ENCODE measurements around the gene ATP13A5.

ATP13A5 gene

GRCh38 chr3:193261970-193262369 is 116.6 kb downstream of the ATP13A5 start:
- no peaks in the 10 kb centered on the region for H3K27me3 ChIP-seq (ENCODE audit: control insufficient read depth, low read length)
- H3K4me2 ChIP-seq (ENCODE audit: low read length), result no peak overlapping the region
- H3F3A ChIP-seq (ENCODE audit: control insufficient read depth, insufficient read depth), result no peaks in the 10 kb centered on the region
- no peaks in the 10 kb centered on the region for H4K20me1 ChIP-seq (ENCODE audit: control insufficient read depth, insufficient read depth, low read depth, low read length)
- H3K9me3 ChIP-seq (ENCODE audit: control insufficient read depth, insufficient read depth, low read length), result no peaks in the 10 kb centered on the region
- no peaks in the 10 kb centered on the region for H3K4me1 ChIP-seq (ENCODE audit: control insufficient read depth, low read length)
- no peaks in the 10 kb centered on the region for H3K79me2 ChIP-seq (ENCODE audit: control insufficient read depth, low read length)
- H3K27ac ChIP-seq (ENCODE audit: low read depth, low read length), result no peak overlapping the region
- no peak overlapping the region for H3K4me3 ChIP-seq (ENCODE audit: low read length)
- no peaks in the 10 kb centered on the region for H3K36me3 ChIP-seq (ENCODE audit: control insufficient read depth, low read length)
- H3K9me2 ChIP-seq (replicated peaks; ENCODE audit: control insufficient read depth, low read length), result no peaks in the 10 kb centered on the region
- TF ChIP-seq CTCF (IDR thresholded peaks at IDR 0.05; ENCODE audit: low read depth, low read length, poor library complexity, severe bottlenecking), result no peak
- TF ChIP-seq EZH2phosphoT487 (IDR thresholded peaks at IDR 0.05; ENCODE audit: borderline replicate concordance, low read length), result no peak

GRCh38 chr3:193253986-193254660 is 124.4 kb downstream of the ATP13A5 start:
- Histone ChIP-seq H3K79me2 (ENCODE audit: control insufficient read depth, low read length) (no peaks in the 10 kb centered on the region), H4K20me1 (ENCODE audit: control insufficient read depth, insufficient read depth, low read depth, low read length) (no peaks in the 10 kb centered on the region), H3K9me3 (ENCODE audit: control insufficient read depth, insufficient read depth, low read length) (no peaks in the 10 kb centered on the region), H3F3A (ENCODE audit: control insufficient read depth, insufficient read depth) (no peaks in the 10 kb centered on the region), H3K4me1 (ENCODE audit: control insufficient read depth, low read length) (no peaks in the 10 kb centered on the region), H3K4me2 (ENCODE audit: low read length) (no peak overlapping the region), H3K36me3 (ENCODE audit: control insufficient read depth, low read length) (no peaks in the 10 kb centered on the region), H3K27ac (ENCODE audit: low read depth, low read length) (no peak overlapping the region), H3K9me2 (replicated peaks; ENCODE audit: control insufficient read depth, low read length) (no peaks in the 10 kb centered on the region), H3K27me3 (ENCODE audit: control insufficient read depth, low read length) (no peaks in the 10 kb centered on the region), H3K4me3 (ENCODE audit: low read length) (no peak overlapping the region)
- TF ChIP-seq EZH2phosphoT487 (IDR thresholded peaks at IDR 0.05; ENCODE audit: borderline replicate concordance, low read length), result no peak
- no peak for TF ChIP-seq CTCF (IDR thresholded peaks at IDR 0.05; ENCODE audit: low read depth, low read length, poor library complexity, severe bottlenecking)

- Histone ChIP-seq H4K20me1 (ENCODE audit: control insufficient read depth, insufficient read depth, low read depth, low read length) (no peaks in the 10 kb centered on the region), H3K9me3 (ENCODE audit: control insufficient read depth, insufficient read depth, low read length) (no peaks in the 10 kb centered on the region), H3K27ac (ENCODE audit: low read depth, low read length) (no peak overlapping the region), H3K9me2 (replicated peaks; ENCODE audit: control insufficient read depth, low read length) (no peaks in the 10 kb centered on the region), H3K27me3 (ENCODE audit: control insufficient read depth, low read length) (no peaks in the 10 kb centered on the region), H3K4me3 (ENCODE audit: low read length) (no peak overlapping the region), H3K4me2 (ENCODE audit: low read length) (no peak overlapping the region), H3F3A (ENCODE audit: control insufficient read depth, insufficient read depth) (no peaks in the 10 kb centered on the region), H3K79me2 (ENCODE audit: control insufficient read depth, low read length) (no peaks in the 10 kb centered on the region), H3K4me1 (ENCODE audit: control insufficient read depth, low read length) (no peaks in the 10 kb centered on the region), H3K36me3 (ENCODE audit: control insufficient read depth, low read length) (no peaks in the 10 kb centered on the region)
- TF ChIP-seq CTCF (IDR thresholded peaks at IDR 0.05; ENCODE audit: low read depth, low read length, poor library complexity, severe bottlenecking), result no peak
- TF ChIP-seq EZH2phosphoT487 (IDR thresholded peaks at IDR 0.05; ENCODE audit: borderline replicate concordance, low read length), result no peak
Measured at GRCh38 chr3:193250492-193250891, 128.1 kb downstream of the ATP13A5 start.

Data from DOHH2 (cell line).